Skeletal muscle tissue (tissue), 4 donors: ENCODE results near the gene MAP4. TPM values are rescaled to one million over a fixed set of nuclear protein-coding genes. Genes with fewer than 3 reads are reported as not detected.
"Not testable (repeated sequence)": the region's sequence is repeated elsewhere in the genome, so short reads cannot be mapped to it uniquely, and the experiment has no call there.

Experiments
- H3K27ac ChIP-seq: one replicate; pipeline ENCODE4 v1.7.0; 2013; ENCODE audit warnings: mild to moderate bottlenecking, low read depth, low read length, inconsistent platforms
- H3K27me3 ChIP-seq, 3 donors: one replicate each; pipeline ENCODE4 v1.7.0; 2013; ENCODE audit warnings: low read length in 3 of 3; ENCODE audit not compliant: control insufficient read depth in 3 of 3, insufficient read depth in 3 of 3
- H3K36me3 ChIP-seq, 3 donors: one replicate each; pipeline ENCODE4 v1.7.0; 2013; ENCODE audit warnings: low read length in 3 of 3; ENCODE audit not compliant: control insufficient read depth in 3 of 3, insufficient read depth in 3 of 3
- H3K4me1 ChIP-seq, 3 donors: one replicate each; pipeline ENCODE4 v1.7.0; 2013; ENCODE audit warnings: low read length in 3 of 3, mild to moderate bottlenecking in 3 of 3; ENCODE audit not compliant: control insufficient read depth in 3 of 3, insufficient read depth in 3 of 3
- H3K4me3 ChIP-seq, 3 donors: one replicate each; pipeline ENCODE4 v1.7.0; 2013; ENCODE audit warnings: low read length in 3 of 3
- H3K9ac ChIP-seq, 3 donors: one replicate each; pipeline ENCODE4 v1.7.0; 2013; ENCODE audit warnings: low read length in 3 of 3, mild to moderate bottlenecking in 3 of 3, moderate library complexity in 2 of 3, low read depth in 1 of 3
- H3K9me3 ChIP-seq, 3 donors: one replicate each; pipeline ENCODE4 v1.7.0; 2013; ENCODE audit warnings: low read length in 3 of 3; ENCODE audit not compliant: control insufficient read depth in 3 of 3
- total RNA-seq: library from RNA; depleted of rRNA; stranded (reverse); fragments of >200 nt; gene quantifications from one replicate; pipeline ENCODE4 v1.2.3, GENCODE V29; 2014
- donor health status: Osteomylitis.

Gene MAP4
- total RNA-seq, 1 donor from 2014 or later: 106 TPM

DNA sequence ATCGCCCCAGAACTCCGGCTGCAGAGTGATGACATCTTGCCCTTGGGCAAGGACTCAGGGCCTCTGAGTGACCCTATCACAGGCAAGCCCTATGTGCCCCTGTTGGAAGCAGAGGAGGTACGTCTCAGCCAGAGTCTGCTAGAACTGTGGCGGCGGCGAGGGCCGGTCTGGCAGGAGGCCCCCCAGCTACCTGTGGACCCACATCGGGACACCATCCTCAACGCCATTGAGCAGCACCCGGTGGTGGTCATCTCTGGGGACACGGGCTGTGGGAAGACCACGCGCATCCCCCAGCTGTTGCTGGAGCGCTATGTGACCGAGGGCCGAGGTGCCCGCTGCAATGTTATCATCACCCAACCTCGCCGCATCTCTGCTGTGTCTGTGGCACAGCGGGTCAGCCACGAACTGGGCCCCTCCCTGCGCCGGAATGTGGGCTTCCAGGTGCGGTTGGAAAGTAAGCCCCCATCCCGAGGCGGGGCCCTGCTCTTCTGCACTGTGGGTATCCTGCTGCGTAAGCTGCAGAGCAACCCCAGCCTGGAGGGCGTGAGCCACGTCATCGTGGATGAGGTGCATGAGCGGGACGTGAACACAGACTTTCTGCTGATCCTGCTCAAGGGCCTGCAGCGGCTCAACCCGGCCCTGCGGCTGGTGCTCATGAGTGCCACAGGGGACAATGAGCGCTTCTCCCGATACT is 169.9 kb downstream of the MAP4 start:
- peaks cover 84 to 88% (median 84%) of the 10 kb centered on the region in 3 donors for H3K36me3 ChIP-seq
- H3K9me3 ChIP-seq: no peaks in the 10 kb centered on the region
- peaks cover 0 to 6% (median 6%) of the 10 kb centered on the region in 3 donors for H3K4me1 ChIP-seq
- H3K27me3 ChIP-seq: no peaks in the 10 kb centered on the region
- no peak overlapping the region for H3K27ac ChIP-seq
- H3K9ac ChIP-seq: no peak overlapping the region
- no peak overlapping the region for H3K4me3 ChIP-seq

- H3K9me3 ChIP-seq: no peaks in the 10 kb centered on the region
- H3K4me3 ChIP-seq: no peak overlapping the region
- H3K36me3 ChIP-seq: peaks cover 60 to 72% (median 62%) of the 10 kb centered on the region in 3 donors
- no peaks in the 10 kb centered on the region for H3K27me3 ChIP-seq
- no peak overlapping the region for H3K9ac ChIP-seq
- no peak overlapping the region for H3K27ac ChIP-seq
- peaks cover 3 to 6% (median 4%) of the 10 kb centered on the region in 3 donors for H3K4me1 ChIP-seq
Observed at GRCh38 chr3:47841786-47842349, 174.3 kb downstream of the MAP4 start.

DNA sequence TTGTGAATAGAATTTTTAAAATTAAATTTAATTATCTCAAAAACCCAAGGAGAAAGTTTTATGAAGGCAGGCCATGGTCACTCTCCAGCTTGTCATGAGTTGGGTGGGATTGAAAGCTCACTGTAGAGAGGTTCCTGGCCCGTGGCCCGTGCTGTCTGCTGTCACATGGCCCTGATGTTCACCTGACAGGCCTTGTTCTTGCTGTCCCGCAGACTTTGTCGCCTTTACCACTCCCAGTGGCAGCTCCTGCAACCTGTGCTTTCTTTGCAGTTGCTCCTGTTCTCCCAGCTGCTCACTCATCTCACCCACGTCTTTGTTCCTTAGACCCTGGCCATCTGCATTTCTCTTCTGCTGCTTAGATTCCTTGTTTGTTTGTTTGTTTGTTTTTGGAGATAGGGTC is 177.7 kb downstream of the MAP4 start:
- H3K27ac ChIP-seq: no peak overlapping the region
- no peaks in the 10 kb centered on the region for H3K27me3 ChIP-seq
- H3K9ac ChIP-seq: no peak overlapping the region
- no peaks in the 10 kb centered on the region for H3K9me3 ChIP-seq
- peaks cover 39 to 56% (median 41%) of the 10 kb centered on the region in 3 donors for H3K36me3 ChIP-seq
- H3K4me3 ChIP-seq: no peak overlapping the region
- peaks cover 3 to 7% (median 4%) of the 10 kb centered on the region in 3 donors for H3K4me1 ChIP-seq

- Histone ChIP-seq H3K36me3 (peaks cover 35 to 51% (median 41%) of the 10 kb centered on the region in 3 donors), H3K27ac (no peak overlapping the region), H3K4me3 (no peak overlapping the region), H3K9ac (no peak overlapping the region), H3K9me3 (no peaks in the 10 kb centered on the region), H3K4me1 (peaks cover 3 to 7% (median 4%) of the 10 kb centered on the region in 3 donors), H3K27me3 (no peaks in the 10 kb centered on the region)
Observed at GRCh38 chr3:47836986-47837385, 179.2 kb downstream of the MAP4 start.

- H3K27ac ChIP-seq, H3K9me3 ChIP-seq, H3K27me3 ChIP-seq, H3K9ac ChIP-seq, H3K4me3 ChIP-seq: not testable (repeated sequence)
- H3K36me3 ChIP-seq: peaks cover 36 to 43% (median 41%) of the 10 kb centered on the region in 3 donors
- H3K4me1 ChIP-seq: peaks cover 9 to 19% (median 15%) of the 10 kb centered on the region in 3 donors
Observed at GRCh38 chr3:47829482-47829881, 186.7 kb downstream of the MAP4 start.

- H3K4me3 ChIP-seq: peak overlapping the region; percentile 80 to 98 (median 91)
- no peaks in the 10 kb centered on the region for H3K27me3 ChIP-seq
- no peaks in the 10 kb centered on the region for H3K9me3 ChIP-seq
- peak overlapping the region; percentile 61 for H3K27ac ChIP-seq
- peaks cover 17 to 22% (median 20%) of the 10 kb centered on the region in 3 donors for H3K36me3 ChIP-seq
- H3K9ac ChIP-seq: peak overlapping the region; percentile 88 to 96 (median 92)
- H3K4me1 ChIP-seq: peaks cover 14 to 23% (median 20%) of the 10 kb centered on the region in 3 donors
Observed at GRCh38 chr3:47825590-47825989, 190.6 kb downstream of the MAP4 start.

DNA sequence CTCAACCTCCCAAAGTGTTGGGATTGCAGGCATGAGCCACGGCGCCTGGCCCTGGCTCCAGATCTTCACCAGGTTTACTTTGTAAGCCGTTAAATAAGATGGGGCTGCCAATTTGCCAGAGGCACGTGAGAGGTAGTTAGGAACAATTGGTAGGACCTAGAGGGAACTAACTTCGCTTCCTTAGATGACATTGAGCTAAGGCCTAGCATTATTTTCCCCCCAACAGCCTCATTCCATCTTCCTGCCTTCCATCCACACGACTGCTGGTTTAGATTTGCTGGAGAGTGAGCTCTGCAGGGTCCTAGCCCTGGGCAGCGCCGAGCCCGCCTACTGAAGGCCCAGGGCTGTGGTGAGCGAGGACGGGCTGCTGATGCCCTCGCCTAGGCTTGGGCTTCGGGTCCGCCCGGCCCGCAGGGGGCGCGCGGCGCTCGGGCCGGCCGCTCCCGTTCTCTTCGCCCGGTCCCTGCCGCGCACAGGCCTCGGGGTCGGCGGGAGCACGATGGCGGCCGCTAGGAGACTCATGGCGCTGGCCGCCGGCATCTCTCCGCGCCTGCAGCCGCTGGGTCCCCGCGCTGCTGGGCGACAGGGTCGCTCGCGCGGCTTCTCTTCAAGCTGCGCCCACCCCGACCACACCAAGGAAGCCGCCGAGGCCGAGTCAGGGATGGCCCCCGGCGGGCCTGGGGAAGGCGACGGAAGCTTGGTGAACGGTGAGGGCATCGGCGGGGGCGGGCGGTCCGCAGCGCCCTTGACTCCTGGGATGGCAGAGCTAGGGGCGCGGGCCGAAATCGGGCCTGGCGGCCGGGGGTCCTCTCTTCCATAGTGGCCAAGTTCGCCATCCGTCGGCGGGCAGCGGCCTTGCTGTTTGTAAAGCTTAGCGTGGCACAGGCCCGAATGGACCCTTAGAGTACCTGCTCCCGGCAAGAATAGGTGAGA is 191.4 kb downstream of the MAP4 start:
- Histone ChIP-seq H3K4me3 (peak overlapping the region; percentile 80 to 98 (median 91)), H3K9me3 (no peaks in the 10 kb centered on the region), H3K4me1 (peaks cover 14 to 23% (median 20%) of the 10 kb centered on the region in 3 donors), H3K9ac (peak overlapping the region; percentile 88 to 96 (median 92)), H3K27me3 (no peaks in the 10 kb centered on the region), H3K36me3 (peaks cover 18 to 24% (median 22%) of the 10 kb centered on the region in 3 donors), H3K27ac (peak overlapping the region; percentile 61)

GRCh38 chr3:47817609-47818008 is 198.6 kb downstream of the MAP4 start:
- H3K9me3 ChIP-seq: no peaks in the 10 kb centered on the region
- no peak overlapping the region for H3K27ac ChIP-seq
- no peak overlapping the region for H3K4me3 ChIP-seq
- no peaks in the 10 kb centered on the region for H3K4me1 ChIP-seq
- H3K9ac ChIP-seq: no peak overlapping the region
- H3K27me3 ChIP-seq: no peaks in the 10 kb centered on the region
- peaks cover 14 to 45% (median 32%) of the 10 kb centered on the region in 3 donors for H3K36me3 ChIP-seq

- H3K4me3 ChIP-seq: no peak overlapping the region
- H3K27me3 ChIP-seq: no peaks in the 10 kb centered on the region
- peaks cover 23 to 42% (median 40%) of the 10 kb centered on the region in 3 donors for H3K36me3 ChIP-seq
- H3K27ac ChIP-seq: no peak overlapping the region
- H3K9me3 ChIP-seq: no peaks in the 10 kb centered on the region
- H3K4me1 ChIP-seq: no peaks in the 10 kb centered on the region
- H3K9ac ChIP-seq: no peak overlapping the region
Observed at GRCh38 chr3:47813551-47814177, 202.6 kb downstream of the MAP4 start.
